Keratinocyte (primary cell): ENCODE measurements around the gene MSANTD1. TPM values are rescaled to one million over a fixed set of nuclear protein-coding genes. Genes with fewer than 3 reads are reported as not detected.

Experiments
- DNase-seq: peaks from one replicate; pipeline ENCODE4 v3.0.0-alpha.2; 2011; ENCODE audit warnings: low read depth, missing footprints, low spot score
- FAIRE-seq: peaks from 2 replicates; lab custom pipeline; 2011; peaks lifted over from hg19 to GRCh38; lab: Jason Lieb, UNC
- H2AFZ ChIP-seq: 2 replicates; pipeline ENCODE4 v1.6.0; 2012; ENCODE audit warnings: low read length, control low read depth, inconsistent platforms; ENCODE audit not compliant: control insufficient read depth
- H3K27ac ChIP-seq: 2 replicates; pipeline ENCODE4 v1.5.1; 2011; ENCODE audit warnings: low read length; ENCODE audit not compliant: control insufficient read depth, insufficient read depth
- H3K27me3 ChIP-seq: 3 replicates; pipeline ENCODE4 v1.6.0; 2011; ENCODE audit warnings: low read length; ENCODE audit not compliant: control insufficient read depth, insufficient read depth; ENCODE audit errors: extremely low read depth
- H3K36me3 ChIP-seq, 2 experiments: 2 replicates in 1 of 2; 3 replicates in 1 of 2; pipeline ENCODE4 v1.5.1; 2011; ENCODE audit warnings: low read length in 2 of 2, mild to moderate bottlenecking in 1 of 2; ENCODE audit not compliant: control insufficient read depth in 2 of 2, insufficient read depth in 2 of 2; ENCODE audit errors: extremely low read depth in 1 of 2
- H3K4me1 ChIP-seq: 3 replicates; pipeline ENCODE4 v1.5.1; 2011; ENCODE audit warnings: low read length; ENCODE audit not compliant: control insufficient read depth, insufficient read depth; ENCODE audit errors: extremely low read depth
- H3K4me2 ChIP-seq: 3 replicates; pipeline ENCODE4 v1.6.0; 2011; ENCODE audit warnings: low read depth, low read length; ENCODE audit not compliant: control insufficient read depth, insufficient read depth; ENCODE audit errors: extremely low read depth
- H3K4me3 ChIP-seq, 3 experiments: fragments of 200-600 bp in 1 of 3; sonication (generic) in 1 of 3; 2 replicates in 2 of 3; 3 replicates in 1 of 3; pipeline ENCODE4 v1.5.1; 2011 to 2016; ENCODE audit warnings: low read length in 3 of 3, mild to moderate bottlenecking in 3 of 3, control low read depth in 2 of 3, inconsistent platforms in 1 of 3, low read depth in 1 of 3, mixed read lengths in 1 of 3, mixed run types in 1 of 3, moderate library complexity in 1 of 3; ENCODE audit not compliant: control insufficient read depth in 2 of 3, insufficient read depth in 2 of 3; ENCODE audit errors: extremely low read depth in 1 of 3
- H3K79me2 ChIP-seq: 2 replicates; pipeline ENCODE4 v1.6.0; 2012; ENCODE audit warnings: low read length; ENCODE audit not compliant: control insufficient read depth, insufficient read depth
- H3K9ac ChIP-seq: 3 replicates; pipeline ENCODE4 v1.6.0; 2011; ENCODE audit warnings: low read length; ENCODE audit not compliant: control insufficient read depth, insufficient read depth; ENCODE audit errors: extremely low read depth
- H3K9me1 ChIP-seq: 3 replicates; pipeline ENCODE4 v1.6.0; 2011; ENCODE audit warnings: low read length; ENCODE audit not compliant: control insufficient read depth, insufficient read depth; ENCODE audit errors: extremely low read depth
- H3K9me3 ChIP-seq: 2 replicates; pipeline ENCODE4 v1.5.1; 2012; ENCODE audit warnings: low read depth, low read length; ENCODE audit not compliant: control insufficient read depth
- H4K20me1 ChIP-seq: 3 replicates; pipeline ENCODE4 v1.6.0; 2011; ENCODE audit warnings: low read length; ENCODE audit not compliant: control insufficient read depth, insufficient read depth; ENCODE audit errors: extremely low read depth
- CTCF ChIP-seq, 3 experiments: IDR thresholded peaks in 1 of 3; conservative IDR thresholded peaks in 1 of 3; optimal IDR thresholded peaks in 1 of 3; 2 replicates in 2 of 3; 3 replicates in 1 of 3; pipeline versions ENCODE3 to v1.5.1; 2011; ENCODE audit warnings: low read length in 3 of 3, mild to moderate bottlenecking in 3 of 3, moderate library complexity in 2 of 3, control low read depth in 1 of 3, inconsistent platforms in 1 of 3; ENCODE audit not compliant: insufficient read depth in 2 of 3; ENCODE audit errors: extremely low read depth in 1 of 3
- EZH2 ChIP-seq: IDR thresholded peaks from one replicate; pipeline ENCODE4 v1.6.1; 2012; ENCODE audit warnings: inconsistent platforms, mild to moderate bottlenecking, low read length, moderate library complexity
- dilution Hi-C: fragments of 300-500 bp; cut with MboI; formaldehyde crosslinking; loops from one replicate; pipeline ENCODE4 v1.7.0; 2020; ENCODE audit warnings: low sequenced_read_pairs; ENCODE audit not compliant: extremely low pct_ligation_motif_present
- polyA plus RNA-seq, 5 experiments: library from polyadenylated mRNA; depleted of rRNA in 3 of 5; stranded (reverse) in 3 of 5; stranded (forward) in 1 of 5; unstranded in 1 of 5; fragments of >200 nt; gene quantifications; 1 replicate in 1 of 5; 2 replicates in 3 of 5; 3 replicates in 1 of 5; pipeline versions ENCODE4 v1.2.1 to v1.2.3, GENCODE V29; 2011 to 2012; ENCODE audit warnings: missing spikeins in 2 of 5, low read depth in 1 of 5, low replicate concordance in 1 of 5

The MSANTD1 gene
- polyA plus RNA-seq, 1 donor (not counting 4 experiments of a cell fraction or from before 2014, with no cell fraction given), result not detected

- Histone ChIP-seq H3K4me1 (no peaks in the 10 kb centered on the region), H2AFZ (no peak overlapping the region), H3K79me2 (no peaks in the 10 kb centered on the region), H3K9me3 (no peaks in the 10 kb centered on the region), H3K4me2 (no peak overlapping the region), H3K27ac (no peak overlapping the region), H3K9me1 (no peaks in the 10 kb centered on the region), H3K9ac (no peak overlapping the region), H4K20me1 (no peaks in the 10 kb centered on the region), H3K27me3 (peaks cover 7% of the 10 kb centered on the region), H3K4me3 (no peak overlapping the region), H3K36me3 (no peaks in the 10 kb centered on the region)
- no peak for TF ChIP-seq CTCF (optimal IDR thresholded peaks at IDR 0.05 in 1 of 3, IDR thresholded peaks at IDR 0.05 in 1 of 3, conservative IDR thresholded peaks at IDR 0.05 in 1 of 3; ENCODE audit: extremely low read depth in 1 of 3, insufficient read depth in 2 of 3, low read length in 3 of 3)
- TF ChIP-seq EZH2, result no peak
- dilution Hi-C loops, result no loop called here
- DNase-seq, result no peak
- FAIRE-seq, result no peak
These were observed 48.3 kb downstream of the MSANTD1 start for GRCh38 chr4:3297066-3297859.

- no peaks in the 10 kb centered on the region for H3K9me1 ChIP-seq
- no peaks in the 10 kb centered on the region for H3K9me3 ChIP-seq
- DNase-seq, result no peak
- no peak overlapping the region for H3K4me2 ChIP-seq
- no peaks in the 10 kb centered on the region for H4K20me1 ChIP-seq
- H2AFZ ChIP-seq, result no peak overlapping the region
- H3K27me3 ChIP-seq, result peaks cover 10% of the 10 kb centered on the region
- H3K27ac ChIP-seq, result no peak overlapping the region
- TF ChIP-seq EZH2, result no peak
- no peaks in the 10 kb centered on the region for H3K79me2 ChIP-seq
- H3K4me1 ChIP-seq, result no peaks in the 10 kb centered on the region
- H3K9ac ChIP-seq, result no peak overlapping the region
- dilution Hi-C loops, result no loop called here
- no peak for FAIRE-seq
- H3K4me3 ChIP-seq, result no peak overlapping the region
- H3K36me3 ChIP-seq, result no peaks in the 10 kb centered on the region
These were observed 50.4 kb downstream of the MSANTD1 start for GRCh38 chr4:3299122-3299975.
